Liver (tissue), 3 donors: ENCODE measurements around the gene NKD1.

ENCODE experiments used
- EGR1 ChIP-seq, 2 donors: IDR thresholded peaks; 2 replicates each; pipeline ENCODE4 v1.6.1; 2016 to 2018; ENCODE audit warnings: antibody characterized with exemption in 2 of 2, low read depth in 2 of 2
- GABPA ChIP-seq, 2 donors: IDR thresholded peaks in 1 of 2; conservative IDR thresholded peaks in 1 of 2; 2 replicates each; pipeline ENCODE4 v1.6.1; 2016; ENCODE audit warnings: antibody characterized with exemption in 2 of 2, mild to moderate bottlenecking in 1 of 2, moderate library complexity in 1 of 2
- HNF4A ChIP-seq, 2 donors: conservative IDR thresholded peaks; 2 replicates each; pipeline ENCODE4 v1.6.1; 2016; ENCODE audit warnings: antibody characterized with exemption in 2 of 2, mild to moderate bottlenecking in 2 of 2
- JUND ChIP-seq, 2 donors: IDR thresholded peaks; 2 replicates each; pipeline ENCODE4 v1.6.1; 2016; ENCODE audit warnings: antibody characterized with exemption in 2 of 2
- RAD21 ChIP-seq, 2 donors: IDR thresholded peaks; 2 replicates each; pipeline ENCODE4 v1.6.1; 2016; ENCODE audit warnings: antibody characterized with exemption in 2 of 2, mild to moderate bottlenecking in 2 of 2
- RXRA ChIP-seq, 2 donors: IDR thresholded peaks; 2 replicates each; pipeline ENCODE4 v1.6.1; 2017 to 2018; ENCODE audit warnings: antibody characterized with exemption in 2 of 2, mild to moderate bottlenecking in 1 of 2
- SP1 ChIP-seq: IDR thresholded peaks from 2 replicates; pipeline ENCODE4 v1.6.1; 2018; ENCODE audit warnings: antibody characterized with exemption, mild to moderate bottlenecking
- TAF1 ChIP-seq: conservative IDR thresholded peaks from 2 replicates; pipeline ENCODE4 v1.6.1; 2016; ENCODE audit warnings: antibody characterized with exemption, mild to moderate bottlenecking
- YY1 ChIP-seq: IDR thresholded peaks from 2 replicates; pipeline ENCODE4 v1.6.1; 2016; ENCODE audit warnings: antibody characterized with exemption, mild to moderate bottlenecking
- TF ChIP-seq, protein P1 (sequence below): fragments of 150-350 bp; IDR thresholded peaks from 2 replicates; pipeline ENCODE4 v1.5.1; 2017; ENCODE audit warnings: improper control_type of control experiment, low read depth, low read length; ENCODE audit not compliant: missing input control
- TF ChIP-seq, protein P2 (sequence below): IDR thresholded peaks from 2 replicates; pipeline ENCODE4 v1.6.1; 2016; ENCODE audit warnings: antibody characterized with exemption
- TF ChIP-seq, protein P3 (sequence below): IDR thresholded peaks from 2 replicates; pipeline ENCODE4 v1.6.1; 2016; ENCODE audit warnings: antibody characterized with exemption, mild to moderate bottlenecking
- TF ChIP-seq, protein P4 (sequence below): IDR thresholded peaks from 2 replicates; pipeline ENCODE4 v1.6.1; 2016; ENCODE audit warnings: antibody characterized with exemption
- TF ChIP-seq, protein P5 (sequence below): IDR thresholded peaks from 2 replicates; pipeline ENCODE4 v1.6.1; 2016; ENCODE audit warnings: antibody characterized with exemption
- donor health status: healthy.
- donor health status: healthy.

DNA sequence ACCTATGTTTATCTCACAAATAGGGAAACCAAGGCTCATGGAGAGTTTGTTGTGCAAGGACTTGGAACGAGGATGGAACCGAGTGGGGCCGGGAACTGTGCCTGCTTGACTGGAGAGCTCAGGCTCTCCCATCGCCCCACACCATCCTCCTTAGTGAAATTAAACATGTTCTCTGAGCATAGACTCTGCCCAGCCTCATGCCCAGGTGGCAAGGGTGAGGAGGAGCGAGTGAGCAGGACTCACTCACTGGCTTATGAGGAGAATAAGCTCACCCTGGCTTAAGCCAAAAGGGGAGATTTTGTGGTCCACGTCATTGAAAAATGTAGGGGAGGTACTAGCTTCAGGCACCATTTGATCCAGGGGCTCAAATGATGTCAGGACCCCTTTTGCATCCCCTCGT is 44.8 kb downstream of the NKD1 start:
- TF ChIP-seq RAD21 (IDR thresholded peaks at IDR 0.05) (no peak), GABPA (IDR thresholded peaks at IDR 0.05 in 1 of 2, conservative IDR thresholded peaks at IDR 0.05 in 1 of 2) (no peak), SP1 (no peak), TAF1 (no peak), YY1 (no peak), JUND (IDR thresholded peaks at IDR 0.05) (no peak), RXRA (IDR thresholded peaks at IDR 0.05) (no peak), HNF4A (conservative IDR thresholded peaks at IDR 0.05) (no peak), EGR1 (IDR thresholded peaks at IDR 0.05; ENCODE audit: low read depth in 2 of 2) (no peak)
- TF ChIP-seq, protein P1, sequence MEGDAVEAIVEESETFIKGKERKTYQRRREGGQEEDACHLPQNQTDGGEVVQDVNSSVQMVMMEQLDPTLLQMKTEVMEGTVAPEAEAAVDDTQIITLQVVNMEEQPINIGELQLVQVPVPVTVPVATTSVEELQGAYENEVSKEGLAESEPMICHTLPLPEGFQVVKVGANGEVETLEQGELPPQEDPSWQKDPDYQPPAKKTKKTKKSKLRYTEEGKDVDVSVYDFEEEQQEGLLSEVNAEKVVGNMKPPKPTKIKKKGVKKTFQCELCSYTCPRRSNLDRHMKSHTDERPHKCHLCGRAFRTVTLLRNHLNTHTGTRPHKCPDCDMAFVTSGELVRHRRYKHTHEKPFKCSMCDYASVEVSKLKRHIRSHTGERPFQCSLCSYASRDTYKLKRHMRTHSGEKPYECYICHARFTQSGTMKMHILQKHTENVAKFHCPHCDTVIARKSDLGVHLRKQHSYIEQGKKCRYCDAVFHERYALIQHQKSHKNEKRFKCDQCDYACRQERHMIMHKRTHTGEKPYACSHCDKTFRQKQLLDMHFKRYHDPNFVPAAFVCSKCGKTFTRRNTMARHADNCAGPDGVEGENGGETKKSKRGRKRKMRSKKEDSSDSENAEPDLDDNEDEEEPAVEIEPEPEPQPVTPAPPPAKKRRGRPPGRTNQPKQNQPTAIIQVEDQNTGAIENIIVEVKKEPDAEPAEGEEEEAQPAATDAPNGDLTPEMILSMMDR, result no peak
- TF ChIP-seq, protein P2, sequence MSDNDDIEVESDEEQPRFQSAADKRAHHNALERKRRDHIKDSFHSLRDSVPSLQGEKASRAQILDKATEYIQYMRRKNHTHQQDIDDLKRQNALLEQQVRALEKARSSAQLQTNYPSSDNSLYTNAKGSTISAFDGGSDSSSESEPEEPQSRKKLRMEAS, result no peak
- TF ChIP-seq, protein P3, sequence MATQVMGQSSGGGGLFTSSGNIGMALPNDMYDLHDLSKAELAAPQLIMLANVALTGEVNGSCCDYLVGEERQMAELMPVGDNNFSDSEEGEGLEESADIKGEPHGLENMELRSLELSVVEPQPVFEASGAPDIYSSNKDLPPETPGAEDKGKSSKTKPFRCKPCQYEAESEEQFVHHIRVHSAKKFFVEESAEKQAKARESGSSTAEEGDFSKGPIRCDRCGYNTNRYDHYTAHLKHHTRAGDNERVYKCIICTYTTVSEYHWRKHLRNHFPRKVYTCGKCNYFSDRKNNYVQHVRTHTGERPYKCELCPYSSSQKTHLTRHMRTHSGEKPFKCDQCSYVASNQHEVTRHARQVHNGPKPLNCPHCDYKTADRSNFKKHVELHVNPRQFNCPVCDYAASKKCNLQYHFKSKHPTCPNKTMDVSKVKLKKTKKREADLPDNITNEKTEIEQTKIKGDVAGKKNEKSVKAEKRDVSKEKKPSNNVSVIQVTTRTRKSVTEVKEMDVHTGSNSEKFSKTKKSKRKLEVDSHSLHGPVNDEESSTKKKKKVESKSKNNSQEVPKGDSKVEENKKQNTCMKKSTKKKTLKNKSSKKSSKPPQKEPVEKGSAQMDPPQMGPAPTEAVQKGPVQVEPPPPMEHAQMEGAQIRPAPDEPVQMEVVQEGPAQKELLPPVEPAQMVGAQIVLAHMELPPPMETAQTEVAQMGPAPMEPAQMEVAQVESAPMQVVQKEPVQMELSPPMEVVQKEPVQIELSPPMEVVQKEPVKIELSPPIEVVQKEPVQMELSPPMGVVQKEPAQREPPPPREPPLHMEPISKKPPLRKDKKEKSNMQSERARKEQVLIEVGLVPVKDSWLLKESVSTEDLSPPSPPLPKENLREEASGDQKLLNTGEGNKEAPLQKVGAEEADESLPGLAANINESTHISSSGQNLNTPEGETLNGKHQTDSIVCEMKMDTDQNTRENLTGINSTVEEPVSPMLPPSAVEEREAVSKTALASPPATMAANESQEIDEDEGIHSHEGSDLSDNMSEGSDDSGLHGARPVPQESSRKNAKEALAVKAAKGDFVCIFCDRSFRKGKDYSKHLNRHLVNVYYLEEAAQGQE, result no peak
- TF ChIP-seq, protein P4, sequence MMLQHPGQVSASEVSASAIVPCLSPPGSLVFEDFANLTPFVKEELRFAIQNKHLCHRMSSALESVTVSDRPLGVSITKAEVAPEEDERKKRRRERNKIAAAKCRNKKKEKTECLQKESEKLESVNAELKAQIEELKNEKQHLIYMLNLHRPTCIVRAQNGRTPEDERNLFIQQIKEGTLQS, result no peak
- TF ChIP-seq, protein P5, sequence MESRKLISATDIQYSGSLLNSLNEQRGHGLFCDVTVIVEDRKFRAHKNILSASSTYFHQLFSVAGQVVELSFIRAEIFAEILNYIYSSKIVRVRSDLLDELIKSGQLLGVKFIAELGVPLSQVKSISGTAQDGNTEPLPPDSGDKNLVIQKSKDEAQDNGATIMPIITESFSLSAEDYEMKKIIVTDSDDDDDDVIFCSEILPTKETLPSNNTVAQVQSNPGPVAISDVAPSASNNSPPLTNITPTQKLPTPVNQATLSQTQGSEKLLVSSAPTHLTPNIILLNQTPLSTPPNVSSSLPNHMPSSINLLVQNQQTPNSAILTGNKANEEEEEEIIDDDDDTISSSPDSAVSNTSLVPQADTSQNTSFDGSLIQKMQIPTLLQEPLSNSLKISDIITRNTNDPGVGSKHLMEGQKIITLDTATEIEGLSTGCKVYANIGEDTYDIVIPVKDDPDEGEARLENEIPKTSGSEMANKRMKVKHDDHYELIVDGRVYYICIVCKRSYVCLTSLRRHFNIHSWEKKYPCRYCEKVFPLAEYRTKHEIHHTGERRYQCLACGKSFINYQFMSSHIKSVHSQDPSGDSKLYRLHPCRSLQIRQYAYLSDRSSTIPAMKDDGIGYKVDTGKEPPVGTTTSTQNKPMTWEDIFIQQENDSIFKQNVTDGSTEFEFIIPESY, result no peak
